GM10266 (cell line): Measurements from ENCODE around the gene PDE9A.

Source experiments
- DNase-seq: peaks from one replicate; pipeline ENCODE4 v3.0.0; 2012; ENCODE audit errors: extremely low spot score
- TF ChIP-seq, protein P1 (sequence below): IDR thresholded peaks from 2 replicates; pipeline ENCODE4 v1.5.1; 2012; ENCODE audit warnings: mild to moderate bottlenecking, low read depth; ENCODE audit not compliant: control insufficient read depth, insufficient read depth; ENCODE audit errors: missing control alignments

PDE9A gene

DNA sequence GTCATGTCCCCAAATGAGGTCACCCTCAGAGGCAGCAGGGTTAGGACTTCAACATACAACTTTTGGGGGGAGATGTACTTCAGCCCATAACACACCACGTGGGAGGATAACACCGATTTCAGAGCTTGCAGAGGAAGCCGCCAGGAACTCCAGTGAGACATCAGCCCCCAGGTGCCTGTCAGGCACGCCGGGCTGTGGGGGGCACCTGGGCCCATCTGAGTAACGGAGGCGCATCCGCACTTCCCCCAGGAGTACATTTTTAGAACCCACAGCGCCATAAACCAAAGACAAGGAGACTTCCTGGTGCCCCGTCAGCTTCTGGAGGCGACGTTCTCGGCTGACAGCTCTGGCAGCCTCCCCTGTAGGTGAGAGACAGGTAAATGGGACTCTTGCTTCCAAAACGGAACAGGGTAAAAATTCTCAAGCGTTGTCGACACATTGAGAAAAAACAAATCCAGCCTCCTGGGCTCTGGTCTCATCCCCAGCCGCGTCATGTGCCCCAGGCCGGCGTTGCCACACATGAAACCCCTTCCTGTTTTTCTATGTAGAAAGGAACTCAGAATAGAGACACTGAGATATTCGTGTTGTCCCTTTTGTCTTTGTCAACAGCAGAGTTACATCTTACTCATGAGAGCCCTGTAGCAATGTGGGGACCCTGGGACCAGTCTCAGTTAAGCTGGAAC lies 93.3 kb downstream of the PDE9A start:
- TF ChIP-seq, protein P1, sequence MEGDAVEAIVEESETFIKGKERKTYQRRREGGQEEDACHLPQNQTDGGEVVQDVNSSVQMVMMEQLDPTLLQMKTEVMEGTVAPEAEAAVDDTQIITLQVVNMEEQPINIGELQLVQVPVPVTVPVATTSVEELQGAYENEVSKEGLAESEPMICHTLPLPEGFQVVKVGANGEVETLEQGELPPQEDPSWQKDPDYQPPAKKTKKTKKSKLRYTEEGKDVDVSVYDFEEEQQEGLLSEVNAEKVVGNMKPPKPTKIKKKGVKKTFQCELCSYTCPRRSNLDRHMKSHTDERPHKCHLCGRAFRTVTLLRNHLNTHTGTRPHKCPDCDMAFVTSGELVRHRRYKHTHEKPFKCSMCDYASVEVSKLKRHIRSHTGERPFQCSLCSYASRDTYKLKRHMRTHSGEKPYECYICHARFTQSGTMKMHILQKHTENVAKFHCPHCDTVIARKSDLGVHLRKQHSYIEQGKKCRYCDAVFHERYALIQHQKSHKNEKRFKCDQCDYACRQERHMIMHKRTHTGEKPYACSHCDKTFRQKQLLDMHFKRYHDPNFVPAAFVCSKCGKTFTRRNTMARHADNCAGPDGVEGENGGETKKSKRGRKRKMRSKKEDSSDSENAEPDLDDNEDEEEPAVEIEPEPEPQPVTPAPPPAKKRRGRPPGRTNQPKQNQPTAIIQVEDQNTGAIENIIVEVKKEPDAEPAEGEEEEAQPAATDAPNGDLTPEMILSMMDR = no peak
- DNase-seq = no peak

DNA sequence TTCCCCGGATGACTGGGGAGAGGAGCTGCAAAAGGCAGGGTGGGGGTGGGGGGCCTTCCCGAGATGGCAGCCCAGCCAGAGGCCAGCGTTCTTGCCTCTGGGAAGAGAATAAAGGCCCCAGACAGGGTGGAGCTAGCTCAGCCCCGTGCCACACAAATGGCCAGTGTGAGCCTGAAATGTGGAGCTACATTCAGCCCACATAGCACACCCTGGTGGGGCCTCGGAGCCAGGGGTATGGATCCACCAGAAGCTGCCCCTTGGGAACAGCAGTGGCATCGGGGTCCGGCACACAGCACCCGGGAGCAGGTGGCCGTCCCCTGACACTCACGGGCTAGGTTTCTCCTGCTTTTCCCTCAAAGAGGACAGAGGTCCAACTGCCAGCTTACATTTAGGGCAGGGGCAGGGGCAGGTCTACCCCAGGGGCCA lies 93.9 kb downstream of the PDE9A start:
- TF ChIP-seq, protein P1 = no peak
- no peak for DNase-seq

DNA sequence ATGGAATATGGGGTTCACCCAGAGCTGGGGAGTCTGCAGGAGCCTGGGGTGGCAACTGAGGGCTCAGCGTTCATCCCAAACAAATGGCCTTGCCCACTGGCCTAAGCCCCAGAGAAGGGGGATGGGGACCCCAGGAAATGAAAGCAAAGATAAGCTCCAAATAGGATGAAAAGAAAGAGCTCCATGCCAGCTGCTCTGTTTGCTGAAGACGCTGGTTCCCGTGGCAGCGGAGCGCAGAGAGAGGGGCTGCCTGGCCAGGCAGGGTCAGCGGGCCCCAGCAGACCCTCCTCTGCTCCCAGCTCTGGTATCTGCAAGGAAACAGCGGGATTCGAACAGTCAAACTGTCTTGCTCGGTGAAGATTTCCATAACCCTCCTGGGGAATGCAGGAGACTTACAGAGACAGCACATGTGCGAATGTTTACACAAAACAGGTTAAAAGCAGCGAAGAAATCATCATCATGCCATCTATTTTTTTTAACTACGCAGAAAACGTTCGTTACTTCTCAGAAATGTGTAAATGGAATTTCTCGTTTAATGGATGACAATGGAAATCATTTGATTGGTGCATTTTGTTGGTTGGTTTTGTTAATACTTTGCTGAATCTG lies 94.4 kb downstream of the PDE9A start:
- DNase-seq = no peak
- TF ChIP-seq, protein P1 = no peak

DNA sequence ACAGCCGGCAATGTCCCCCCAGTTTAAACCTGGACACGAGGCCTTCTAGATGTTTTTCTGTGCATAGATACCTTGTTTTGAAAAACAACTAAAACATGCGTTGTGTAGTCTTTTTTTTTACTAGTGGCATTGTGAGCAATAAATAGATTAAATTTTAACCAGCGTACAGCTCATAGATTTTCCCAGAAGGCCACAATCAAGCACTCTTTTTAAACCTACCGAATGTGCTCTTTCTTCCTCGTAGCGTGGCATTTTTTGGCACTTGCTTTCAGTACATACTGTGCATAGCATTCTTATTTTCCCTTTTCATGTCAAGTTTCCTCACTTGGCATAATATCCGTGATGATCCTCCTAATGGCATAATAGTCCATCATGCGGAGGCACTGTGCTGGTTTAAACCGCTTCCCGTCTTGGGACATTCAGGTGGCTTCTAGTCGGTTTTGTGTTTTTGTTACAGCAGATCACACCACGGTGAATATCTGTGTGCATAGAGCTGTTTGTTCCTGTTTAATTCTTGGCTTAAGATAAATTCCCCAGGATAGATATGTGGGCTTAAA lies 95.3 kb downstream of the PDE9A start:
- DNase-seq = no peak
- TF ChIP-seq, protein P1 = no peak

DNA sequence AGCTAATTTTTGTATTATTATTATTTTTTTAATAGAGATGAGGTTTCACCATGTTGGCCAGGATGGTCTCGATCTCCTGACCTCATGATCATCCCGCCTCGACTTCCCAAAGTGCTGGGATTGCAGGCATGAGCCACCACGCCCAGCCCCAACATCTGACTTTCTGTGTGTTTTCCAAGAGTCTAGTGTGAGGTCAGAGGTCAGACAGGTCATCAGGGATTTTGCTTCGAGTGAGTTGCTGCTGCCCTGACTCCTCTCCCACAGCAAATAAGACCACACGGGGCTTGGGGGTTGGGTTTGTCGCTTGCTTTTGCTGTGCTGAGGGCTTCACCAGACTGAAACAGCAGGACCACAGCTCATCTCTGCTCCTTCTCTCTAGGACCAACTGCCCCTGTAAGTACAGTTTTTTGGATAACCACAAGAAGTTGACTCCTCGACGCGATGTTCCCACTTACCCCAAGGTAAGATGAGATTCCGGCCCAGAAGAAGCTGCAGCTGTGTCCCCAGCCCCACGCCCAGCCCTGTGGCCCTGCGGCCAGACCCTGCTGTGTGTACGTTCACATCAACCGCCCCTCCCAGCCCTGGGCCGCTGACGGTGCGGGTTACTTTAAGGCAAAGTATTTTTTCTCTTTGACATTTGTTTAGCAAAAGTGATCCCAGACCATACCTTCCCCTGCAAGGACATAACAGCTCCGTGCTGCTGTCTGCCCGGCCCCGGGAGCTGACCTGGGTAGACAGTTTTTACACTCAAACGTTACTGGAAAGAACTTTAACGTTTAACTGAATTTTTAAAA lies 97.5 kb downstream of the PDE9A start:
- DNase-seq = no peak
- TF ChIP-seq, protein P1 = no peak

DNA sequence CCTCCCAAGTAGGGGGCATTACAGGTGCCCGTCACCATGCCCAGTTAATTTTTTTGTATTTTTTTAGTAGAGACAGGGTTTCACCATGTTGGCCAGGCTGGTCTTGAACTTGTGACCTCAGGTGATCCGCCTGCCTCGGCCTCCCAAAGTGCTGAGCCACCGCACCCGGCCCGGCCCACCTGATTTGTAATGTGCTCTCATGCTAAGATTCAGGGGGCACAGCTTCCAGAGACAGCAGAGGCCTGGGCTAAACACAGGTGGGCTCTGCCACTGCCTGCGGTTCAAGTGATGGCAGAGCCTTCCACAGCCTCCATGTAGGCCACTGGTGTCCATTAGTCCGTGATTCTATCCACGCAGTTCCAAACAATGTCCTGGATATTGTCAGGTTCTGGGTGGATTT lies 98.4 kb downstream of the PDE9A start:
- TF ChIP-seq, protein P1 = no peak
- DNase-seq = no peak
